Liver (tissue), 9 donors: ENCODE results near the gene RNF31. TPM values are rescaled to one million over a fixed set of nuclear protein-coding genes. Genes with fewer than 3 reads are reported as not detected.

Source experiments
- DNase-seq: peaks from one replicate; pipeline ENCODE4 v3.0.0-alpha.2; 2017; ENCODE audit warnings: low spot score
- H3K27ac ChIP-seq, 2 donors: one replicate each; pipeline ENCODE4 v1.7.0; 2013; ENCODE audit warnings: inconsistent platforms in 2 of 2, low read length in 2 of 2, control low read depth in 1 of 2, low read depth in 1 of 2, mild to moderate bottlenecking in 1 of 2
- H3K27me3 ChIP-seq, 4 donors: one replicate each; pipeline versions ENCODE4 v1.6.1 to v1.7.0; 2013; ENCODE audit warnings: low read length in 3 of 4, inconsistent platforms in 1 of 4, mild to moderate bottlenecking in 1 of 4, moderate library complexity in 1 of 4; ENCODE audit not compliant: control insufficient read depth in 4 of 4, insufficient read depth in 4 of 4
- H3K36me3 ChIP-seq, 4 donors: one replicate each; pipeline versions ENCODE4 v1.6.1 to v1.7.0; 2013; ENCODE audit warnings: low read length in 3 of 4, mild to moderate bottlenecking in 3 of 4, low read depth in 1 of 4, moderate library complexity in 1 of 4; ENCODE audit not compliant: control insufficient read depth in 4 of 4, insufficient read depth in 3 of 4
- H3K4me1 ChIP-seq, 4 donors: one replicate each; pipeline versions ENCODE4 v1.6.1 to v1.7.0; 2013; ENCODE audit warnings: low read length in 3 of 4, mild to moderate bottlenecking in 3 of 4, moderate library complexity in 1 of 4; ENCODE audit not compliant: control insufficient read depth in 4 of 4, insufficient read depth in 4 of 4
- H3K4me3 ChIP-seq, 3 donors: one replicate each; pipeline versions ENCODE4 v1.6.1 to v1.7.0; 2013; ENCODE audit warnings: low read length in 3 of 3, control low read depth in 1 of 3, low read depth in 1 of 3, mild to moderate bottlenecking in 1 of 3
- H3K9ac ChIP-seq, 2 donors: one replicate each; pipeline ENCODE4 v1.7.0; 2013; ENCODE audit warnings: low read length in 2 of 2, mild to moderate bottlenecking in 2 of 2, moderate library complexity in 2 of 2, control low read depth in 1 of 2, low read depth in 1 of 2
- H3K9me3 ChIP-seq, 4 donors: one replicate each; pipeline versions ENCODE4 v1.6.1 to v1.7.0; 2013; ENCODE audit warnings: low read length in 3 of 4; ENCODE audit not compliant: control insufficient read depth in 4 of 4
- ATF3 ChIP-seq: IDR thresholded peaks from 2 replicates; pipeline ENCODE4 v1.6.1; 2016; ENCODE audit warnings: antibody characterized with exemption
- CTCF ChIP-seq: fragments of 150-350 bp; IDR thresholded peaks from 2 replicates; pipeline ENCODE4 v1.5.1; 2017; ENCODE audit warnings: improper control_type of control experiment, low read depth, low read length; ENCODE audit not compliant: missing input control
- EGR1 ChIP-seq, 2 donors: IDR thresholded peaks; 2 replicates each; pipeline ENCODE4 v1.6.1; 2016 to 2018; ENCODE audit warnings: antibody characterized with exemption in 2 of 2, low read depth in 2 of 2
- FOXA1 ChIP-seq: IDR thresholded peaks from 2 replicates; pipeline ENCODE4 v1.6.1; 2016; ENCODE audit warnings: antibody characterized with exemption
- FOXA2 ChIP-seq: IDR thresholded peaks from 2 replicates; pipeline ENCODE4 v1.6.1; 2016; ENCODE audit warnings: antibody characterized with exemption
- GABPA ChIP-seq, 2 donors: IDR thresholded peaks in 1 of 2; conservative IDR thresholded peaks in 1 of 2; 2 replicates each; pipeline ENCODE4 v1.6.1; 2016; ENCODE audit warnings: antibody characterized with exemption in 2 of 2, mild to moderate bottlenecking in 1 of 2, moderate library complexity in 1 of 2
- HNF4A ChIP-seq, 2 donors: conservative IDR thresholded peaks; 2 replicates each; pipeline ENCODE4 v1.6.1; 2016; ENCODE audit warnings: antibody characterized with exemption in 2 of 2, mild to moderate bottlenecking in 2 of 2
- JUND ChIP-seq, 2 donors: IDR thresholded peaks; 2 replicates each; pipeline ENCODE4 v1.6.1; 2016; ENCODE audit warnings: antibody characterized with exemption in 2 of 2
- MAX ChIP-seq: IDR thresholded peaks from 2 replicates; pipeline ENCODE4 v1.6.1; 2016; ENCODE audit warnings: antibody characterized with exemption
- NR2F2 ChIP-seq: IDR thresholded peaks from 2 replicates; pipeline ENCODE4 v1.6.1; 2016; ENCODE audit warnings: antibody characterized with exemption
- RAD21 ChIP-seq, 2 donors: IDR thresholded peaks; 2 replicates each; pipeline ENCODE4 v1.6.1; 2016; ENCODE audit warnings: antibody characterized with exemption in 2 of 2, mild to moderate bottlenecking in 2 of 2
- REST ChIP-seq: IDR thresholded peaks from 2 replicates; pipeline ENCODE4 v1.6.1; 2016; ENCODE audit warnings: antibody characterized with exemption, mild to moderate bottlenecking
- RXRA ChIP-seq, 2 donors: IDR thresholded peaks; 2 replicates each; pipeline ENCODE4 v1.6.1; 2017 to 2018; ENCODE audit warnings: antibody characterized with exemption in 2 of 2, mild to moderate bottlenecking in 1 of 2
- SP1 ChIP-seq: IDR thresholded peaks from 2 replicates; pipeline ENCODE4 v1.6.1; 2018; ENCODE audit warnings: antibody characterized with exemption, mild to moderate bottlenecking
- TAF1 ChIP-seq: conservative IDR thresholded peaks from 2 replicates; pipeline ENCODE4 v1.6.1; 2016; ENCODE audit warnings: antibody characterized with exemption, mild to moderate bottlenecking
- YY1 ChIP-seq: IDR thresholded peaks from 2 replicates; pipeline ENCODE4 v1.6.1; 2016; ENCODE audit warnings: antibody characterized with exemption, mild to moderate bottlenecking
- ZBTB33 ChIP-seq: IDR thresholded peaks from 2 replicates; pipeline ENCODE4 v1.6.1; 2016; ENCODE audit warnings: antibody characterized with exemption
- WGBS: extraction: QIAGEN DNeasy Blood & Tissue Kit; methylation state at CpG from one replicate; pipeline ENCODE4 v1.1.7; 2013; 5-methylcytosine and 5-hydroxymethylcytosine counted together
- polyA plus RNA-seq, 2 donors: library from polyadenylated mRNA; stranded (reverse) in 1 of 2; unstranded in 1 of 2; fragments of 200-250 nt in 1 of 2; fragments of >200 nt in 1 of 2; fragmentation: Nextera tagmentation in 1 of 2; extraction: Ambion mirVana in 1 of 2; gene quantifications; one replicate each; pipeline versions ENCODE4 v1.2.1 to v1.2.3, GENCODE V29; 2013 to 2015
- total RNA-seq, 2 donors: library from RNA; depleted of rRNA; stranded (reverse); fragments of >200 nt; gene quantifications; one replicate each; pipeline ENCODE4 v1.2.3, GENCODE V29; 2014
- donor health status: healthy.
- donor health status: healthy.
- donor health status: healthy.
- donor health status: healthy.
- donor health status: healthy.

The RNF31 gene
- total and polyA plus RNA-seq, 4 donors = 16.3 to 36.0 (median 20.9) TPM

GRCh38 chr14:24172871-24173281, 25.6 kb downstream of the RNF31 start:
- no peak for DNase-seq
- no peak overlapping the region for H3K9ac ChIP-seq
- 93% methylated on average over 20 of the region's 20 CpGs for WGBS
- H3K4me3 ChIP-seq = no peak overlapping the region
- no peaks in the 10 kb centered on the region for H3K9me3 ChIP-seq
- no peaks in the 10 kb centered on the region for H3K27me3 ChIP-seq
- no peak overlapping the region for H3K27ac ChIP-seq
- H3K36me3 ChIP-seq = peaks cover 7 to 39% (median 19%) of the 10 kb centered on the region in 4 donors
- H3K4me1 ChIP-seq = no peaks in the 10 kb centered on the region
- TF ChIP-seq EGR1 (IDR thresholded peaks at IDR 0.05; ENCODE audit: low read depth in 2 of 2) (no peak), YY1 (no peak), HNF4A (conservative IDR thresholded peaks at IDR 0.05) (no peak), GABPA (IDR thresholded peaks at IDR 0.05 in 1 of 2, conservative IDR thresholded peaks at IDR 0.05 in 1 of 2) (no peak), REST (no peak), RAD21 (IDR thresholded peaks at IDR 0.05) (no peak), MAX (no peak), FOXA2 (no peak), CTCF (no peak), SP1 (no peak), ATF3 (no peak), ZBTB33 (no peak)

- DNase-seq = no peak
- H3K9me3 ChIP-seq = no peaks in the 10 kb centered on the region
- 96% methylated on average over 5 of the region's 5 CpGs for WGBS
- H3K36me3 ChIP-seq = peaks cover 10 to 57% (median 24%) of the 10 kb centered on the region in 4 donors
- H3K27me3 ChIP-seq = no peaks in the 10 kb centered on the region
- H3K27ac ChIP-seq = no peak overlapping the region
- no peak overlapping the region for H3K9ac ChIP-seq
- peaks cover 0 to 22% (median 14%) of the 10 kb centered on the region in 4 donors for H3K4me1 ChIP-seq
- H3K4me3 ChIP-seq = no peak overlapping the region
- TF ChIP-seq FOXA2 (no peak), RXRA (IDR thresholded peaks at IDR 0.05) (no peak), HNF4A (conservative IDR thresholded peaks at IDR 0.05) (no peak), NR2F2 (no peak), YY1 (no peak), JUND (IDR thresholded peaks at IDR 0.05) (no peak), FOXA1 (no peak), EGR1 (IDR thresholded peaks at IDR 0.05; ENCODE audit: low read depth in 2 of 2) (no peak), MAX (no peak), RAD21 (IDR thresholded peaks at IDR 0.05) (no peak), ZBTB33 (no peak), SP1 (no peak), TAF1 (no peak), ATF3 (no peak), CTCF (no peak)
These were observed 29.3 kb downstream of the RNF31 start for GRCh38 chr14:24176599-24176998.
